Right lobe of liver (tissue), 4 donors: Measurements from ENCODE around the gene NTN4.

Experiments
- CTCF ChIP-seq, 4 donors: fragments of 200-600 bp in 3 of 4; fragments of 450-650 bp in 1 of 4; IDR thresholded peaks; one replicate each; pipeline versions ENCODE4 v1.5.1 to v1.8.0; 2016 to 2022; ENCODE audit warnings: antibody characterized with exemption in 4 of 4, mild to moderate bottlenecking in 2 of 4
- POLR2A ChIP-seq: fragments of 450-650 bp; IDR thresholded peaks from one replicate; pipeline ENCODE4 v1.6.1; 2017; ENCODE audit warnings: antibody characterized with exemption, mild to moderate bottlenecking
- donor health status: DM: no; HTN: no; CAD: no.
- donor health status: DM: no; HTN: no; CAD: no.
- donor health status: DM: no; HTN: yes; CAD: no.

GRCh38 chr12:95804291-95804690 lies 13.7 kb upstream of the NTN4 start:
- TF ChIP-seq POLR2A = no peak
- TF ChIP-seq CTCF (IDR thresholded peaks at IDR 0.05) = no peak
